Astrocyte (in vitro differentiated cells and primary cell): ENCODE measurements around the gene SH3BP4. TPM values are rescaled to one million over a fixed set of nuclear protein-coding genes. Genes with fewer than 3 reads are reported as not detected.

Experiments
- DNase-seq: peaks from one replicate; pipeline ENCODE4 v3.0.0-alpha.2; 2010; ENCODE audit warnings: low read depth
- FAIRE-seq: peaks from 2 replicates; lab custom pipeline; 2011; peaks lifted over from hg19 to GRCh38; lab: Jason Lieb, UNC
- H2AFZ ChIP-seq: 2 replicates; pipeline ENCODE4 v1.6.0; 2012; ENCODE audit warnings: low read depth, low read length, inconsistent platforms
- H3K27ac ChIP-seq: 2 replicates; pipeline ENCODE4 v1.5.1; 2011; ENCODE audit warnings: low read depth, low read length, inconsistent platforms
- H3K27me3 ChIP-seq: 2 replicates; pipeline ENCODE4 v1.6.0; 2011; ENCODE audit warnings: low read length, inconsistent platforms; ENCODE audit not compliant: insufficient read depth
- H3K36me3 ChIP-seq: 2 replicates; pipeline ENCODE4 v1.5.1; 2011; ENCODE audit warnings: low read length, inconsistent platforms; ENCODE audit not compliant: insufficient read depth
- H3K4me1 ChIP-seq: 2 replicates; pipeline ENCODE4 v1.5.1; 2011; ENCODE audit warnings: low read length, inconsistent platforms; ENCODE audit not compliant: insufficient read depth
- H3K4me2 ChIP-seq: 2 replicates; pipeline ENCODE4 v1.6.0; 2012; ENCODE audit warnings: low read length, inconsistent platforms
- H3K4me3 ChIP-seq: 2 replicates; pipeline ENCODE4 v1.5.1; 2011; ENCODE audit warnings: low read depth, mild to moderate bottlenecking, low read length, inconsistent platforms; ENCODE audit not compliant: insufficient read depth
- H3K79me2 ChIP-seq: 2 replicates; pipeline ENCODE4 v1.6.0; 2012; ENCODE audit warnings: mild to moderate bottlenecking, low read length, inconsistent platforms; ENCODE audit not compliant: insufficient read depth
- H3K9ac ChIP-seq: 2 replicates; pipeline ENCODE4 v1.6.0; 2012; ENCODE audit warnings: mild to moderate bottlenecking, low read length, inconsistent platforms
- H3K9me3 ChIP-seq: 2 replicates; pipeline ENCODE4 v1.5.1; 2012; ENCODE audit warnings: low read depth, mild to moderate bottlenecking, low read length, inconsistent platforms; ENCODE audit not compliant: insufficient read depth
- H4K20me1 ChIP-seq: 2 replicates; pipeline ENCODE4 v1.6.0; 2012; ENCODE audit warnings: low read length, inconsistent platforms; ENCODE audit not compliant: insufficient read depth
- H3K27ac Mint-ChIP-seq: one replicate; pipeline ENCODE4 v1.8.0; 2021; ENCODE audit warnings: mild to moderate bottlenecking, mixed read lengths; ENCODE audit not compliant: unreplicated experiment
- H3K27me3 Mint-ChIP-seq: one replicate; pipeline ENCODE4 v1.8.0; 2021; ENCODE audit warnings: low read depth, mixed read lengths; ENCODE audit not compliant: unreplicated experiment
- H3K36me3 Mint-ChIP-seq: one replicate; pipeline ENCODE4 v1.8.0; 2021; ENCODE audit warnings: low read depth, mixed read lengths; ENCODE audit not compliant: unreplicated experiment
- H3K4me1 Mint-ChIP-seq: one replicate; pipeline ENCODE4 v1.8.0; 2021; ENCODE audit warnings: low read depth, mixed read lengths; ENCODE audit not compliant: unreplicated experiment
- H3K4me3 Mint-ChIP-seq: one replicate; pipeline ENCODE4 v1.8.0; 2021; ENCODE audit warnings: mild to moderate bottlenecking, moderate library complexity, mixed read lengths; ENCODE audit not compliant: unreplicated experiment
- H3K9me3 Mint-ChIP-seq: one replicate; pipeline ENCODE4 v1.8.0; 2021; ENCODE audit warnings: mild to moderate bottlenecking, mixed read lengths; ENCODE audit not compliant: unreplicated experiment
- CTCF ChIP-seq: IDR thresholded peaks from 2 replicates; pipeline ENCODE4 v1.5.1; 2011; ENCODE audit warnings: low read depth, mild to moderate bottlenecking, inconsistent platforms, low read length, moderate library complexity; ENCODE audit not compliant: insufficient read depth
- EZH2 ChIP-seq: IDR thresholded peaks from 2 replicates; pipeline ENCODE4 v1.6.1; 2012; ENCODE audit warnings: mild to moderate bottlenecking, low read length, inconsistent platforms; ENCODE audit not compliant: insufficient read depth
- total RNA-seq: library from RNA; stranded (reverse); gene quantifications from 2 replicates; pipeline ENCODE4 v1.2.1, GENCODE V29; 2021

SH3BP4 gene
- total RNA-seq, 1 donor from 2014 or later, result 127 TPM

- H2AFZ ChIP-seq, result no peak overlapping the region
- no peaks in the 10 kb centered on the region for H3K9me3 ChIP-seq
- peaks cover 83% of the 10 kb centered on the region for H4K20me1 ChIP-seq
- H3K36me3 ChIP-seq, result no peaks in the 10 kb centered on the region
- H3K27ac ChIP-seq, result peak overlapping the region; percentile 80
- peaks cover 97% of the 10 kb centered on the region for H3K79me2 ChIP-seq
- FAIRE-seq (no peak), DNase-seq (peak; percentile 92)
- Mint-ChIP-seq H3K36me3 (peaks cover 18% of the 10 kb centered on the region), H3K27me3 (no peaks in the 10 kb centered on the region), H3K27ac (peak overlapping the region; percentile 82), H3K4me1 (peaks cover 73% of the 10 kb centered on the region), H3K4me3 (peak overlapping the region; percentile 17), H3K9me3 (no peaks in the 10 kb centered on the region)
- peaks cover 68% of the 10 kb centered on the region for H3K4me1 ChIP-seq
- H3K4me2 ChIP-seq, result peak overlapping the region; percentile 59
- H3K4me3 ChIP-seq, result no peak overlapping the region
- H3K27me3 ChIP-seq, result no peaks in the 10 kb centered on the region
- TF ChIP-seq EZH2 (no peak), CTCF (no peak)
- peak overlapping the region; percentile 56 for H3K9ac ChIP-seq
Observed at GRCh38 chr2:235025800-235026536, 74.2 kb downstream of the SH3BP4 start.

GRCh38 chr2:235026649-235027557 is 75.1 kb downstream of the SH3BP4 start:
- H3K4me1 Mint-ChIP-seq, result peaks cover 76% of the 10 kb centered on the region
- peak overlapping the region; percentile 97 for H3K27ac Mint-ChIP-seq
- H3K79me2 ChIP-seq, result peaks cover 98% of the 10 kb centered on the region
- TF ChIP-seq CTCF (no peak), EZH2 (no peak)
- peak overlapping the region; percentile 80 for H3K27ac ChIP-seq
- no peaks in the 10 kb centered on the region for H3K27me3 ChIP-seq
- no peaks in the 10 kb centered on the region for H3K27me3 Mint-ChIP-seq
- peaks cover 17% of the 10 kb centered on the region for H3K36me3 Mint-ChIP-seq
- H3K9me3 ChIP-seq, result no peaks in the 10 kb centered on the region
- DNase-seq (peak; percentile 59), FAIRE-seq (no peak)
- peaks cover 60% of the 10 kb centered on the region for H3K4me1 ChIP-seq
- no peaks in the 10 kb centered on the region for H3K36me3 ChIP-seq
- H2AFZ ChIP-seq, result no peak overlapping the region
- H3K9ac ChIP-seq, result peak overlapping the region; percentile 56
- H4K20me1 ChIP-seq, result peaks cover 92% of the 10 kb centered on the region
- peak overlapping the region; percentile 71 for H3K4me2 ChIP-seq
- peak overlapping the region; percentile 14 for H3K4me3 Mint-ChIP-seq
- H3K4me3 ChIP-seq, result no peak overlapping the region
- no peaks in the 10 kb centered on the region for H3K9me3 Mint-ChIP-seq
